DLD1 (cell line): ENCODE measurements around the gene LSM14A.
"Not testable (repeated sequence)": the region's sequence is repeated elsewhere in the genome, so short reads cannot be mapped to it uniquely, and the experiment has no call there.

Source experiments
- in situ Hi-C: cut with HindIII; loops from 2 replicates; pipeline ENCODE4 v1.10.0; 2017; ENCODE audit warnings: low sequenced_read_pairs

Gene LSM14A

GRCh38 chr19:34155686-34156085, 16.6 kb upstream of the LSM14A start:
- in situ Hi-C loops = no loop called here

DNA sequence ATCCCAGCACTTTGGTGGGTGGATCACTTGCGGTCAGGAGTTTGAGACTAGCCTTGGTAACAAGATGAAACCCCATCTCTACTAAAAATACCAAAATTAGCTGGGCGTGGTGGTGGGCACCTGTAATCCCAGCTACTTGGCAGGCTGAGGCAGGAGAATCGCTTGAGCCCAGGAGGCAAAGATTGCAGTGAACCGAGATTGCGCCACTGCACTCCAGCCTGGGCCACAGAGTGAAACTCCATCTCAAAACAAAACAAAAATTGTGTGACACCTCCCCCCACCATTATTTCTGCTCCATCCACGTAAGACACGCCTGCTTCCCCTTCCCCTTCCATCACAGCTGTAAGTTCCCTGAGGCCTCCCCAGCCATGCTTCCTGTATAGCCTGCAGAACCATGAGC, 13.3 kb upstream of the LSM14A start:
- in situ Hi-C loops = not testable (repeated sequence)

- in situ Hi-C loops = not testable (repeated sequence)
Observed at GRCh38 chr19:34159541-34159940, 12.8 kb upstream of the LSM14A start.

DNA sequence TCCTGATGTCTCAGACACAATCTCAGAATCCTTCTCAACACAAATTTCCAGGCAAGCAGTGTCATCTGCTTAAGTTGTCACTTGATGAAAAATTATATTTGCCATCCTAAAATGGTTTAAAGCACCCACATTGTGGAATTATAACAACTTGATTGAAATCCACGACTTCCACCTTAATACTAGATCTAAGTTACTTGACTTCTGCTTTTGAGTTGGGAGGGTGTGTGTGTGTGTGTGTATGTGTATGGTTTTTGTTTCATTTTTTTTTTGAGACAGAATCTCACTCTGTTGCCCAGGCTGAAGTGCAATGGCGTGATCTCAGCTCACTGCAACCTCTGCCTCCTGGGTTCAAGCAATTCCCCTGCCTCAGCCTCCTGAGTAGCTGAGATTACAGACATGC, 10.4 kb upstream of the LSM14A start:
- in situ Hi-C loops = not testable (repeated sequence)

DNA sequence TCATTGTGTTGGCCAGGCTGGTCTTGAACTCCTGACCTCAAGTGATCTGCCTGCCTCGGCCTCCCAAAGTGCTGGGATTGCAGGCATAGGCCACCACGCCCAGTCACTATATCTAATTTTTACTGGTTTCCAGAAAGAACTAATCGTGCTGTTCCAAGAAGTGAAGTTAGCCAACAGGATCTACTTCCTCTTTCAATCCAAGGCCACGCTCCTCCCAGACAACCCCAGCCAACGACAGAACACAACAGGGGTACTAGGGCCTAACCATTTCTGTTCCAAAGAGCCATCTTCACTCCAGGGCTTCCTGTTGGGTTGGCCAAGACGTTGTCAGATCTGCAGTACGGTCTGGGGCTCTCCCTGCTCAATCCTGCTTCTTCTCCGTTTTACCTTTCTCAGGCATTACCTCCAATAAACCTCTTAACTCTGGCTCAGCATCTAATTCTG, 7.0 kb upstream of the LSM14A start:
- in situ Hi-C loops = no loop called here

DNA sequence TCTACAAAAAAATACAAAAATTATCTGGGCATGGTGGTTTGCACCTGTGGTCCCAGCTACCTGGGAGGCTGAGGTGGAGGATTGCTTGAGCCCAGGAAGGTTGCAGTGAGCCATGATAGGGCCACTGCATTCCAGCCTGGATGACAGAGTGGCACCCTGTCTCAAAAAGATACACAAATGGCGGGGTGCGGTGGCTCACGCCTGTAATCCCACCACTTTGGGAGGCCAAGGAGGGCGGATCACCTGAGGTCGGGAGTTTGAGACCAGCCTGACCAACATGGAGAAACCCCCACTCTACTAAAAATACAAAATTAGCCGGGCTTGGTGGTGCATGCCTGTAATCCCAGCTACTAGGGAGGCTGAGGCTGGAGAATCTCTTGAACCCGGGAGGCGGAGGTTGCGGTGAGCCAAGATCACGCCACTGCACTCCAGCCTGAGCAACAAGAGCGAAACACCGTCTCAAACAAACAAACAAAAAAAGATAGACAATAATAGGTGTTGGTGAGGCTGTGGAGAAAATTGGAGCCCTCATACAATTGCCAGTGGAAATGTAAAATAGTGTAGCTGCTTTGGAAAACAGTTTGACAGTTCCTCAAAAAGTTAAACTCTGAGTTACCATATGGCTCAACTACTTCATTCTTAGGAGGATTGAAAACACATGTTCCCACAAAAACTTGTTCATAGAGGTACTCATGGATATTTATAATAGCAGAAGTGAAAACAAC, 2.7 kb upstream of the LSM14A start:
- in situ Hi-C loops = not testable (repeated sequence)

DNA sequence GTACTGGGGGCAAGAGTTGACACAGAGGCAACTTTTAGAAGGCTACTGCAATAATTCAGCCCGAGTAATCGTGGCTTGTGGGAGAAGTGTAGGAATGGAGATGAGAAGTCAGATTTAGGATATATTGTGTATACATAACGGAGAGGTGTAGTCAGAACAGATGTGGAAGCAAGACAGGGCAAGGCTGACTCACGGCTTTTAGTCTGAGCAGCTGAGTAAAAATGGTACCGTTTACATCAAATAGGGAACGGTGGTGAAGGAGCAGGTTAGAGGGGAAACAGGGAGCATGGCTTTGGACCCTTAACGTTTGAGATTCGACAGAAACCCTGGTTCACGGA, 796 bp upstream of the LSM14A start:
- in situ Hi-C loops = no loop called here

DNA sequence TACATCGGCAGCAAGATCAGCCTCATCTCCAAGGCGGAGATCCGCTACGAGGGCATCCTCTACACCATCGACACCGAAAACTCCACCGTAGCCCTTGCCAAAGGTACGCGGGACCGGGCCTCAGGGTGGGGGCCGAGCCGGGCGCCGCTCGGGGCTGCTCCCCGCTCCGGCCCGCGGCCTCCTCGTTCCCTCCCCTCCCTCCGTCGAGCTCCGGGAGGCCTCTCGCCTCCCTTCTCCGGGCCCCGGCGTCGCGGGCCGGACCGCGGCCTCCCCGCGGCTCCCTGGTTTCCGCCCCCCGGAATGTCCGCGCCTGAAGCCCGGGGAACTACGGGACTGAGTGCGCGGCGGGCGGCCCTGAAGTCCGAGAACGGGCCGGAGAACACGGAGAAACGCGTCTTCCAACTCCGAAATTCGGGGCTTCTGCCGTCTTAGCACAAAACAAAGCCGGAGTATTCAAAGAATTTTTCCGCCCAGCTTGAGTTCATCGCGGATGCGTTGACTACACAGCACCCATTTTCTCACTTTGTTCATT, 423 bp downstream of the LSM14A start:
- in situ Hi-C loops = no loop called here

- in situ Hi-C loops = no loop called here
Observed at GRCh38 chr19:34173193-34173956, 1.1 kb downstream of the LSM14A start.

- in situ Hi-C loops = not testable (repeated sequence)
Observed at GRCh38 chr19:34175173-34175572, 2.9 kb downstream of the LSM14A start.

GRCh38 chr19:34176581-34176980, 4.3 kb downstream of the LSM14A start:
- in situ Hi-C loops = no loop called here

GRCh38 chr19:34178274-34178610, 5.9 kb downstream of the LSM14A start:
- in situ Hi-C loops = no loop called here

DNA sequence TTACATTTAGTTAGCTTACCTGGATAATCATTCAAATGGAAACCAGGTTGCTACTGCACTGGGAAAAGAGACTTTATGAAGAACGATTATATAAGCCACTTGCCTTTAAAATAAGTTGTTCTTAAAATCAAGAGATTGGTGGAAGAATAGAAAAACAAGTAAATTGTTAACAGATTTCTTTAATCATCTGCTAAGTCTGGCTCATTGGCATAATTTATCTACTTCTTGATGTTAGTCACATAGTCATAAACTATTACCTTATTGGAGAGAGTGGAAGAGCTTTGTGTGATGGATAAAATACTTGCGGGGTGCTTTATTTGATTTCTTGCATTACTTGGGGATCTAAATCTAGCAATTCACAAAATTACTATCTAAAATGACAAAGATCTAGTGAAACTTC, 6.8 kb downstream of the LSM14A start:
- in situ Hi-C loops = no loop called here

DNA sequence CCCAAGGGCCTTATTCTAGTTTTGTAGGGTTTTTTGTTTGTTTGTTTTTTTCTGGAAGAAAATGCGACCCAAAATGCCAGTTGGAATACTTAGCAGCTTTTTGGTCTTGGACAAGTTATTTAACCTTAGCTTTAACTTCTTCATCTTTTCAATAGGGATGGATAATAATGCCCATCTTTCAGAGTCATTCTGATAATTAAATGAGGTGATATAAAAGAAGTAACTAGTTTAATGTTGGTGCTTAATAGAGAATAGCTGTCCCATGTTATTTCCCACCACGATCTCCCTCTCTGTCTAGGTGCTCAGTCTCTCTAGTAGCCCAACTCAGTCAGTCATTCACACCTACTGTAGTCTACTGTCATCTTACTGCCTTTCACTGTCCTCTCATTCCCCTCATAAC, 8.0 kb downstream of the LSM14A start:
- in situ Hi-C loops = no loop called here

GRCh38 chr19:34180709-34181108, 8.4 kb downstream of the LSM14A start:
- in situ Hi-C loops = no loop called here

DNA sequence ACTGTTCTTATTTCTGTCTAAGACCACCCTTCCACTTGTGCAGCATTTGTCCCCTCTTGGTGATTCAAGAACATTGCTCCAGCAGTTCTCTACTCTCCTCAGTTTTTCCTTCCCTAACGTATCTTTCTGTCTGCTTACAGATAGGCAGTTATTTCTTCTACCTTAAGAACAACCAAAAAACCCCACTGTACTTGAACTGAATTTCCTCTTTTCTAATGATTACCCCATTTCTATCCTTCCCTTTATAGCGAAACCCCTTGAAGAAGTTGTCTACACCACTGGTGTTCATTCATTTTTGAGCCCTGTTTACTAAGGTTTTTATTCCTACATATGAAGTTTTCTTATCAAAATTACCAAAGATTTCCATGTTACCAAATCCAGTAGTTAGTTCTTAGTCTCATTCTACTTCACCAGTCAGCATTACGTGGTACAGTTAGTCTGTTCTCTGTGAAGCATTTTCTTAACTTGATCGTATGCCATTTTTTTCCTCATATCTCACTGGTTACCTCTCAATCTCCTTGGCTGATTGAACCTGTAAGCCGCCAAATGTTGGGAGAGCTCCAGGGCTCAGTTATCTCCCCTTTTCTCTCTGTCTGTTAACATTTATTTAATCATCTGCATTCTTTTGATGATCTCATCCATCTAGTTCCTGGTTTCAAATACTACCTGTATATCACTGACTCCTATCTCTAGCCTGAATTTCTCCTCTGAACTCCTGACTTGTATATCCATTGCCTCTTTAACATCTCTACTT, 9.0 kb downstream of the LSM14A start:
- in situ Hi-C loops = no loop called here

DNA sequence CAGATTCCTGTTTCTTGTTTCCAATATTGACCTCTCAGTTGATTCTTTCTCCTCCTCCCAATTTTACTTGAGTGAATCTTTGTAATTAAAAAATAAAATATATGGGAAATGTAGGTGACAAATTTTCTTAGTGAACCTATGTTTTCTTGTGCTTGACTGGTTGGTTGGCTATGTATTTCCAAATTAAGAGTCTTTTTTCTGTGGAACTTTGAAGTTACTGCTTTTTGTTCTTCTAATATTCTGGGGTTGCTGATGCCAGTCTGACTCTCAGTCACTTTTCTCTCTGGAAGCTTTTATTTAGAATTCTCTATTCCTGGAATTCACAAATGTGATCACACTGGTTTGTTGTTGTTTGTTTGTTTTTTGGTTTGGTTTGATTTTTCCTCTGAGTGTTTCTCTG, 9.8 kb downstream of the LSM14A start:
- in situ Hi-C loops = no loop called here

GRCh38 chr19:34184880-34185491, 12.7 kb downstream of the LSM14A start:
- in situ Hi-C loops = no loop called here

- in situ Hi-C loops = no loop called here
Observed at GRCh38 chr19:34186205-34186604, 13.9 kb downstream of the LSM14A start.

DNA sequence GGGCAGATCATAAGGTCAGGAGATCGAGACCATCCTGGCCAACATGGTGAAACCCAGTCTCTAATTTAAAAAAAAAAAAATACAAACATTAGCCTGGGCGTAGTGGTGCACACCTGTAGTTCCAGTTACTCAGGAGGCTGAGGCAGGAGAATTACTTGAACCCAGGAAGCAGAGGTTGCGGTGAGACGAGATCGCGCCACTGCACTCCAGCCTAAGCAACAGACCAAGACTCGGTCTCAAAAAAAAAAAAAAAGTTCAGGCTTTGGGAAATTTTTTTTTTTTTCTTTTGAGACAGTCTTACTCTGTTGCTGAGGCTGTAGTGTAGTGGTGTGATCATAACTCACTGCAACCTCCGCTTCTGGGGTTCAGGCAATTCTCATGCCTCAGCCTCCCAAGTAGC, 14.7 kb downstream of the LSM14A start:
- in situ Hi-C loops = no loop called here

GRCh38 chr19:34188408-34188807, 16.1 kb downstream of the LSM14A start:
- in situ Hi-C loops = no loop called here
